Right atrium auricular region (tissue), 2 donors: Measurements from ENCODE around the gene MATCAP1. TPM values are rescaled to one million over a fixed set of nuclear protein-coding genes. Genes with fewer than 3 reads are reported as not detected.

Experiments used
- DNase-seq: peaks from one replicate; pipeline ENCODE4 v3.0.0-alpha.2; 2019; ENCODE audit warnings: low spot score
- H3K27ac ChIP-seq, 2 donors: fragments of 200-600 bp; sonication (generic); 1 replicate in 1 of 2; 2 replicates in 1 of 2; pipeline ENCODE4 v1.5.1; 2016 to 2019
- H3K27me3 ChIP-seq, 2 donors: fragments of 200-600 bp; sonication (generic); one replicate each; pipeline versions ENCODE4 v1.5.1 to v1.6.0; 2017 to 2019
- H3K36me3 ChIP-seq: fragments of 200-600 bp; sonication (generic); one replicate; pipeline ENCODE4 v1.5.1; 2016
- H3K4me1 ChIP-seq, 2 donors: fragments of 200-600 bp; sonication (generic); one replicate each; pipeline versions ENCODE4 v1.5.1 to v1.6.0; 2017 to 2019
- H3K4me3 ChIP-seq, 2 donors: fragments of 200-600 bp; sonication (generic); 1 replicate in 1 of 2; 2 replicates in 1 of 2; pipeline ENCODE4 v1.5.1; 2017 to 2019; ENCODE audit warnings: mild to moderate bottlenecking in 1 of 2, moderate library complexity in 1 of 2
- H3K9me3 ChIP-seq, 2 donors: fragments of 200-600 bp; sonication (generic); one replicate each; pipeline ENCODE4 v1.5.1; 2019
- CTCF ChIP-seq, 2 donors: fragments of 200-600 bp; sonication (generic); IDR thresholded peaks; one replicate each; pipeline ENCODE4 v1.5.1; 2019; ENCODE audit warnings: antibody characterized with exemption in 2 of 2
- total RNA-seq, 2 donors: library from RNA; depleted of rRNA; stranded (reverse); fragments of >200 nt; gene quantifications; one replicate each; pipeline ENCODE4 v1.1.0, GENCODE V29; 2016

MATCAP1 gene
- total RNA-seq, 2 donors from 2014 or later: 4.2 to 7.8 TPM

- no peaks in the 10 kb centered on the region for H3K9me3 ChIP-seq
- no peak overlapping the region for H3K4me3 ChIP-seq
- DNase-seq: peak; percentile 83
- TF ChIP-seq CTCF (IDR thresholded peaks at IDR 0.05): no peak
- H3K36me3 ChIP-seq: no peaks in the 10 kb centered on the region
- peaks cover 0 to 22% of the 10 kb centered on the region in 2 donors for H3K4me1 ChIP-seq
- H3K27me3 ChIP-seq: no peaks in the 10 kb centered on the region
- H3K27ac ChIP-seq: peak overlapping the region; percentile 72 to 74
Observed at GRCh38 chr16:67216612-67217490, 33.1 kb upstream of the MATCAP1 start.

GRCh38 chr16:67215706-67216105 lies 31.9 kb upstream of the MATCAP1 start:
- no peaks in the 10 kb centered on the region for H3K36me3 ChIP-seq
- TF ChIP-seq CTCF (IDR thresholded peaks at IDR 0.05): no peak
- H3K4me3 ChIP-seq: no peak overlapping the region
- no peaks in the 10 kb centered on the region for H3K27me3 ChIP-seq
- no peak for DNase-seq
- peaks cover 0 to 22% of the 10 kb centered on the region in 2 donors for H3K4me1 ChIP-seq
- H3K27ac ChIP-seq: no peak overlapping the region
- no peaks in the 10 kb centered on the region for H3K9me3 ChIP-seq

GRCh38 chr16:67213197-67214019 lies 29.6 kb upstream of the MATCAP1 start:
- Histone ChIP-seq H3K9me3 (no peaks in the 10 kb centered on the region), H3K27ac (no peak overlapping the region), H3K36me3 (no peaks in the 10 kb centered on the region), H3K27me3 (no peaks in the 10 kb centered on the region), H3K4me3 (no peak overlapping the region), H3K4me1 (peaks cover 0 to 22% of the 10 kb centered on the region in 2 donors)
- DNase-seq: no peak
- no peak for TF ChIP-seq CTCF (IDR thresholded peaks at IDR 0.05)

- TF ChIP-seq CTCF (IDR thresholded peaks at IDR 0.05): no peak
Observed at GRCh38 chr16:67212766-67213165, 29.0 kb upstream of the MATCAP1 start.

GRCh38 chr16:67211674-67212073 lies 27.9 kb upstream of the MATCAP1 start:
- H3K27me3 ChIP-seq: no peaks in the 10 kb centered on the region
- H3K27ac ChIP-seq: no peak overlapping the region
- H3K9me3 ChIP-seq: no peaks in the 10 kb centered on the region
- DNase-seq: no peak
- H3K4me1 ChIP-seq: peaks cover 0 to 12% of the 10 kb centered on the region in 2 donors
- H3K36me3 ChIP-seq: no peaks in the 10 kb centered on the region
- TF ChIP-seq CTCF (IDR thresholded peaks at IDR 0.05): no peak
- H3K4me3 ChIP-seq: no peak overlapping the region

More at GRCh38 chr16:67212766-67213165, 29.0 kb upstream of the MATCAP1 start:
- Histone ChIP-seq H3K36me3 (no peaks in the 10 kb centered on the region), H3K27me3 (no peaks in the 10 kb centered on the region), H3K27ac (no peak overlapping the region), H3K9me3 (no peaks in the 10 kb centered on the region), H3K4me3 (no peak overlapping the region), H3K4me1 (peaks cover 0 to 22% of the 10 kb centered on the region in 2 donors)
- no peak for DNase-seq
